GM19193 (cell line): ENCODE results near the gene MINDY4B.

Experiments
- POLR2A ChIP-seq: IDR thresholded peaks from 4 replicates; pipeline ENCODE4 v1.6.1; 2011; ENCODE audit not compliant: insufficient read depth, insufficient read length; ENCODE audit errors: extremely low read depth

Gene MINDY4B

GRCh38 chr3:150876611-150877265 is 28.5 kb downstream of the MINDY4B start:
- no peak for TF ChIP-seq POLR2A

- TF ChIP-seq POLR2A, result no peak
These were observed 29.7 kb downstream of the MINDY4B start for GRCh38 chr3:150875548-150875947.

DNA sequence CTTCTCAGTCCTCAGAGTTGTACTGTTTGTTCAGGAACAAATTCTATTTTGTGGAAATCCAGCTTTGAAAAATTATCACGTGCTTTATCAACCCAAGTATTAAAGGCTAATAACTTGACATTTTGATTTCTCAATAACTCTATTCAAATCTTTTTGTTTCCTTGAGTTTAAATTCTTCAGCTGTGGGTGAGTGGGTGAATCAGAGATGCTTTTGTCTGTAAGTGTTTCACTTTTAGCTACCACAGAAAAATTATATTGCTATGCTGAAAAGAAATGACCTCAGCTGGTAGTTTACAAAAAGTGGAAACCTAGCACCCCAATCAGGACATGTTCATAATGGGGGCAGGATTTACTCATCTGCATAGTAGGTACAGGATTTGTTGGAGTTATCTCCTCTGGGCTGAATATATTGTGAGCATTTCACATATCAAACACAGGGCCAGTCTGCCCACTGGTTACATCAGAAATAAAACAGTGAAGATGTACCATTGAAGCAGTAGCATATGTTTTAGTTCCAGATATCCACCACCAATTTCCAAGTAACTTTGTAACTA is 30.5 kb downstream of the MINDY4B start:
- no peak for TF ChIP-seq POLR2A

- TF ChIP-seq POLR2A, result no peak
These were observed 34.0 kb downstream of the MINDY4B start for GRCh38 chr3:150871192-150871591.

GRCh38 chr3:150870406-150870805 is 34.8 kb downstream of the MINDY4B start:
- no peak for TF ChIP-seq POLR2A

GRCh38 chr3:150868282-150868681 is 37.0 kb downstream of the MINDY4B start:
- TF ChIP-seq POLR2A, result no peak

- TF ChIP-seq POLR2A, result no peak
These were observed 37.8 kb downstream of the MINDY4B start for GRCh38 chr3:150867434-150867833.

DNA sequence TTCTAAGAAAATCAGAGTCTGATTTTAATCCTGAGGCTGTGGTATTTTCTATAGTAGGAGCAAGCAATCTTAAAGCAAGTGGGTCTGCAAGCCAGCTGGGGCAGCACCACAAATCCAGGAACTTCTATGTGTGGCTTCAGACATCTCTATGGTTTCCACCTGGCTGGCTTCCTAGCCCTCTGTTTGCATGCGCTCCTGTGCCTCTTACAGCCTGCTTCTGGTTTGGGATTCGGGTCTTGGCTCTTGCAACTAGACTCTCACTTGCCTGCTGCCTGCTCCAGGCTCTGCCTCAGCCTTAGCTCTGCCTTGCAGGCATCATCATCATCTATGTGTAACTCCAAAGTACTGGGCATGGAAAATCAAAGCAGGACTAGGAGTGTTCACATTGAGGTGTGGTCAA is 43.4 kb downstream of the MINDY4B start:
- TF ChIP-seq POLR2A, result no peak

DNA sequence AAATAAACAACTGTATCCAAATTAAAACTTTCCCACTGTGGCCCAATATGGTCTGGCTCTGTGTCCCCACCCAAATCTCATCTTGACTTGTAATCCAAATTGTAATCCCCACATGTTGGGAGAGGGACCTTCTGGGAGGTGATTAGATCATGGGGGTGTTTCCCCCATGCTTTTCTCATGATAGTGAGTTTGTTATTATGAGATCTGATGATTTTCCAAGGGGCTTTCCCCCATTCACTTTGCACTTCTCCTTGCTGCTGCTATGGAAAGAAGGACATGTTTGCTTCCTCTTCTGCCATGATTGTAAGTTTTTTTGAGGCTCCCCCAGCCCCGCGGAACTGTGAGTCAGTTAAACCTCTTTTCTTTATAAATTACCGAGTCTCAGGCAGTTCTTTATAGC is 55.0 kb downstream of the MINDY4B start:
- TF ChIP-seq POLR2A, result no peak

- no peak for TF ChIP-seq POLR2A
These were observed 56.4 kb downstream of the MINDY4B start for GRCh38 chr3:150848864-150849263.

GRCh38 chr3:150847433-150847832 is 57.8 kb downstream of the MINDY4B start:
- no peak for TF ChIP-seq POLR2A

GRCh38 chr3:150844484-150844883 is 60.8 kb downstream of the MINDY4B start:
- TF ChIP-seq POLR2A, result no peak

DNA sequence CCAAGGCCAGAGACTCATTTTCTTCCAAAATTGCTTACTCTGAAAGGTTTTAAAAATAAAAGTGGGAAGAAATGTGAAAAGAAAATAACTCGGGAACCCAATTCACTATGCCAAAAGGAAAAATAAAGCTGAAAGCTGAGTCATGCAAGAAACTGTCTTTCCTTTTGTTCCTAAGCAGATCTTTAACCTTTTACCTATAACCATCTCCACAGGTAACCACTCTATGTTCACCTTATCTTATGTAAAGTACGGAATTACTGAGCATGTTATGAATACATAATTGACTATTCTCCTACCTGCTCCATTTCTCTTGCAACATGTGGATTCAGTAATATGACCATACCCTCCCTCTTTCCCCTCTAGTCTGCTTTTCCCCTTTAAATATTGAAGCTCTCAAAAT is 62.0 kb downstream of the MINDY4B start:
- no peak for TF ChIP-seq POLR2A

- no peak for TF ChIP-seq POLR2A
These were observed 64.3 kb downstream of the MINDY4B start for GRCh38 chr3:150840802-150841515.

GRCh38 chr3:150830745-150831144 is 74.5 kb downstream of the MINDY4B start:
- no peak for TF ChIP-seq POLR2A

GRCh38 chr3:150830094-150830681 is 75.1 kb downstream of the MINDY4B start:
- no peak for TF ChIP-seq POLR2A
